SK-N-SH (cell line): ENCODE data around the gene MBD3L5. TPM values are rescaled to one million over a fixed set of nuclear protein-coding genes. Genes with fewer than 3 reads are reported as not detected.

Source experiments
- CTCF ChIA-PET: fragments of 300-600, 350-600 bp; formaldehyde crosslinking; extraction: SDS; loops from one replicate; lab custom pipeline; 2021; lab: Yijun Ruan, JAX
- POLR2A ChIA-PET: fragments of 350-600 bp; sonication (Branson Sonifier 250); formaldehyde crosslinking; extraction: SDS; loops from one replicate; lab custom pipeline; 2020; ENCODE audit warnings: antibody characterized with exemption, inconsistent platforms; lab: Yijun Ruan, JAX
- DNase-seq: peaks from one replicate; pipeline ENCODE4 v3.0.0; 2012
- H2AFZ ChIP-seq: fragments of 200-600 bp; sonication (generic); 2 replicates; pipeline ENCODE4 v1.8.1; 2016; ENCODE audit warnings: antibody characterized with exemption, mild to moderate bottlenecking, low read depth
- H3F3A ChIP-seq: fragments of 200-600 bp; sonication (generic); replicated peaks from 2 replicates; pipeline ENCODE3; 2016; ENCODE audit warnings: antibody characterized with exemption, mild to moderate bottlenecking; ENCODE audit not compliant: insufficient read depth
- H3K27ac ChIP-seq, 2 experiments: fragments of 200-500 bp in 1 of 2; fragments of 200-600 bp in 1 of 2; sonication (Bioruptor generic) in 1 of 2; sonication (generic), shearing (Covaris generic) in 1 of 2; 2 replicates each; pipeline versions ENCODE4 v1.5.1 to v1.6.1; 2014 to 2016; ENCODE audit warnings: low read depth in 2 of 2, inconsistent platforms in 1 of 2, low read length in 1 of 2, mild to moderate bottlenecking in 1 of 2, mixed read lengths in 1 of 2
- H3K27me3 ChIP-seq: fragments of 200-600 bp; sonication (generic), shearing (Covaris generic); 2 replicates; pipeline ENCODE4 v1.6.1; 2016; ENCODE audit warnings: mixed run types; ENCODE audit not compliant: insufficient read depth
- H3K36me3 ChIP-seq, 2 experiments: fragments of 200-500 bp in 1 of 2; fragments of 200-600 bp in 1 of 2; sonication (Bioruptor generic) in 1 of 2; sonication (generic) in 1 of 2; replicated peaks in 1 of 2; 2 replicates each; pipeline versions ENCODE3 to v1.5.1; 2014 to 2016; ENCODE audit warnings: low read length in 1 of 2, mild to moderate bottlenecking in 1 of 2; ENCODE audit not compliant: insufficient read depth in 2 of 2, control insufficient read depth in 1 of 2
- H3K4me1 ChIP-seq, 2 experiments: fragments of 200-500 bp in 1 of 2; fragments of 200-600 bp in 1 of 2; sonication (Bioruptor generic) in 1 of 2; sonication (generic), shearing (Covaris generic) in 1 of 2; 2 replicates each; pipeline versions ENCODE4 v1.5.1 to v1.6.1; 2014 to 2016; ENCODE audit warnings: low read depth in 1 of 2, low read length in 1 of 2, mixed run types in 1 of 2; ENCODE audit not compliant: insufficient read depth in 2 of 2, control insufficient read depth in 1 of 2
- H3K4me2 ChIP-seq: fragments of 200-600 bp; sonication (generic), shearing (Covaris generic); 2 replicates; pipeline ENCODE4 v1.6.1; 2017; ENCODE audit warnings: mixed run types
- H3K4me3 ChIP-seq, 2 experiments: fragments of 200-500 bp in 1 of 2; fragments of 200-600 bp in 1 of 2; sonication (Bioruptor generic) in 1 of 2; sonication (generic), shearing (Covaris generic) in 1 of 2; 2 replicates each; pipeline versions ENCODE4 v1.5.1 to v1.8.1; 2014 to 2016; ENCODE audit warnings: low read depth in 2 of 2, inconsistent platforms in 1 of 2, low read length in 1 of 2, mild to moderate bottlenecking in 1 of 2, mixed read lengths in 1 of 2, moderate library complexity in 1 of 2
- H3K79me2 ChIP-seq: fragments of 200-600 bp; sonication (generic); 2 replicates; pipeline ENCODE4 v1.8.1; 2017; ENCODE audit warnings: mild to moderate bottlenecking; ENCODE audit not compliant: insufficient read depth
- H3K9ac ChIP-seq: fragments of 200-600 bp; sonication (generic); 2 replicates; pipeline ENCODE4 v1.6.1; 2017; ENCODE audit warnings: mixed run types
- H3K9me2 ChIP-seq: fragments of 200-600 bp; sonication (generic); 2 replicates; pipeline ENCODE4 v1.6.1; 2017; ENCODE audit warnings: mixed run types
- H3K9me3 ChIP-seq: fragments of 200-600 bp; sonication (generic); 2 replicates; pipeline ENCODE4 v1.6.1; 2017; ENCODE audit warnings: mixed run types, mild to moderate bottlenecking, moderate library complexity
- H4K20me1 ChIP-seq: fragments of 200-600 bp; sonication (generic); 2 replicates; pipeline ENCODE4 v1.6.1; 2017; ENCODE audit warnings: mild to moderate bottlenecking, mixed run types; ENCODE audit not compliant: insufficient read depth
- EP300 ChIP-seq, 2 experiments: IDR thresholded peaks; 2 replicates each; pipeline versions ENCODE4 v1.4.0 to v1.6.1; 2012; ENCODE audit warnings: borderline replicate concordance in 1 of 2, low read depth in 1 of 2, low read length in 1 of 2
- EZH2phosphoT487 ChIP-seq: fragments of 200-600 bp; sonication (generic); IDR thresholded peaks from 2 replicates; pipeline ENCODE4 v1.6.1; 2017; ENCODE audit warnings: low read depth, mixed run types, mild to moderate bottlenecking, antibody characterized with exemption, moderate library complexity, borderline replicate concordance
- FOXJ3 ChIP-seq: sonication (generic); formaldehyde crosslinking; IDR thresholded peaks from 2 replicates; pipeline ENCODE4 v1.5.1; 2020; ENCODE audit warnings: mild to moderate bottlenecking, missing genetic modification reagents
- GABPA ChIP-seq: IDR thresholded peaks from 2 replicates; pipeline ENCODE4 v1.4.0; 2012; ENCODE audit warnings: low read depth, mild to moderate bottlenecking
- GATA2 ChIP-seq: sonication (generic); formaldehyde crosslinking; IDR thresholded peaks from 2 replicates; pipeline ENCODE4 v1.5.0; 2020; ENCODE audit warnings: mild to moderate bottlenecking, missing genetic modification reagents
- JUND ChIP-seq: IDR thresholded peaks from 2 replicates; pipeline ENCODE4 v1.4.0; 2012
- MXI1 ChIP-seq: IDR thresholded peaks from 2 replicates; pipeline ENCODE4 v1.6.1; 2012; ENCODE audit warnings: mild to moderate bottlenecking, low read depth, low read length, improper control_type of control experiment
- NRF1 ChIP-seq: IDR thresholded peaks from 2 replicates; pipeline ENCODE4 v1.6.1; 2012; ENCODE audit warnings: low read depth, mild to moderate bottlenecking, low read length
- RAD21 ChIP-seq: IDR thresholded peaks from 2 replicates; pipeline ENCODE4 v1.6.1; 2012; ENCODE audit warnings: mild to moderate bottlenecking, low read length
- RXRA ChIP-seq: IDR thresholded peaks from 2 replicates; pipeline ENCODE4 v1.4.0; 2012; ENCODE audit warnings: low read depth, mild to moderate bottlenecking, borderline replicate concordance
- SIN3A ChIP-seq: IDR thresholded peaks from 2 replicates; pipeline ENCODE4 v1.6.1; 2012; ENCODE audit warnings: low read depth, mild to moderate bottlenecking, low read length, moderate library complexity, borderline replicate concordance
- SMC3 ChIP-seq: IDR thresholded peaks from 2 replicates; pipeline ENCODE4 v1.6.1; 2012; ENCODE audit warnings: low read depth, low read length, improper control_type of control experiment
- TAF1 ChIP-seq: IDR thresholded peaks from 2 replicates; pipeline ENCODE4 v1.6.1; 2012; ENCODE audit warnings: low read depth, mild to moderate bottlenecking, low read length, moderate library complexity, borderline replicate concordance
- WGBS: methylation state at CpG from one replicate; pipeline ENCODE4 v1.1.6; 2017; ENCODE audit warnings: low lambda C conversion rate; 5-methylcytosine and 5-hydroxymethylcytosine counted together
- polyA plus RNA-seq, 3 experiments: library from polyadenylated mRNA; depleted of rRNA; stranded (reverse); fragments of >200 nt; gene quantifications; 2 replicates each; pipeline ENCODE4 v1.2.3, GENCODE V29; 2012
- TF ChIP-seq, protein P1 (sequence below): fragments of 150-350 bp; IDR thresholded peaks from 2 replicates; pipeline ENCODE4 v1.6.1; 2017; ENCODE audit warnings: antibody characterized with exemption, low read length, low read depth, borderline replicate concordance
- TF ChIP-seq, protein P2 (sequence below): IDR thresholded peaks from 2 replicates; pipeline ENCODE4 v1.4.0; 2012; ENCODE audit warnings: low read depth, borderline replicate concordance
- TF ChIP-seq, protein P3 (sequence below): fragments of 150-350 bp; IDR thresholded peaks from 2 replicates; pipeline ENCODE4 v1.6.1; 2016; ENCODE audit warnings: mild to moderate bottlenecking, low read depth, low read length
- TF ChIP-seq, protein P4 (sequence below): IDR thresholded peaks from 2 replicates; pipeline ENCODE4 v1.6.1; 2012; ENCODE audit warnings: mild to moderate bottlenecking, low read depth, low read length, moderate library complexity
- TF ChIP-seq, protein P5 (sequence below): IDR thresholded peaks from 2 replicates; pipeline ENCODE4 v1.4.0; 2012; ENCODE audit warnings: low read depth

The MBD3L5 gene
- polyA plus RNA-seq, 1 of the 3 experiments (the other 2 are of a cell fraction): not detected

DNA sequence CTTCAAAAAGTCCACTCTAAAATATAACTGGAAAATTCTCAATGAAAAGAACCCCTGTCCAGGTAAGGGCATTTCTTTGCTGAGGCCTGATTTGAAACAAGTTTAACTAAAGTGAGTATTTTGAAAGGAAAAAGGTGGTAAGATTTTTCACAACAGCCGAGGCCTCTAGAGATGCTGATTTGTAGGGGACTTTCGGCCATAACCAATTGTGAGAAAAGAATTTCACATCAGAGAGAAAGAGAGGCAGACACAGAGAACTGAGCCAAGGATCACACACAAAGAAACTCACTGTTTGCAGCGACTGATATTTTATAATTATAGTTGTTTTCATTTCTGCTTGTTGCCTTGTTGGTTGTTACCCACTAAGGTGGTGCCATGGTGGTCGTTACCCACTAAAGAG lies 33.6 kb upstream of the MBD3L5 start:
- no peak overlapping the region for H3K4me2 ChIP-seq
- no peaks in the 10 kb centered on the region for H3K4me1 ChIP-seq
- H3K27ac ChIP-seq: no peak overlapping the region
- H3K9me3 ChIP-seq: no peaks in the 10 kb centered on the region
- H2AFZ ChIP-seq: no peak overlapping the region
- CTCF ChIA-PET: no interaction called here
- POLR2A ChIA-PET: no interaction called here
- no peaks in the 10 kb centered on the region for H3K9me2 ChIP-seq
- no peaks in the 10 kb centered on the region; the same call in 1 of the 2 replicates for H3K27me3 ChIP-seq
- no peaks in the 10 kb centered on the region for H3K79me2 ChIP-seq
- 3% methylated on average over 4 of the region's 4 CpGs for WGBS
- no peak overlapping the region for H3K9ac ChIP-seq
- H3K36me3 ChIP-seq: no peaks in the 10 kb centered on the region
- TF ChIP-seq MXI1 (no peak), FOXJ3 (CRISPR knock-in tag) (no peak), GATA2 (no peak), TAF1 (no peak), JUND (no peak), RXRA (no peak)
- TF ChIP-seq, protein P1, sequence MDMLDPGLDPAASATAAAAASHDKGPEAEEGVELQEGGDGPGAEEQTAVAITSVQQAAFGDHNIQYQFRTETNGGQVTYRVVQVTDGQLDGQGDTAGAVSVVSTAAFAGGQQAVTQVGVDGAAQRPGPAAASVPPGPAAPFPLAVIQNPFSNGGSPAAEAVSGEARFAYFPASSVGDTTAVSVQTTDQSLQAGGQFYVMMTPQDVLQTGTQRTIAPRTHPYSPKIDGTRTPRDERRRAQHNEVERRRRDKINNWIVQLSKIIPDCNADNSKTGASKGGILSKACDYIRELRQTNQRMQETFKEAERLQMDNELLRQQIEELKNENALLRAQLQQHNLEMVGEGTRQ: no peak
- TF ChIP-seq, protein P2, sequence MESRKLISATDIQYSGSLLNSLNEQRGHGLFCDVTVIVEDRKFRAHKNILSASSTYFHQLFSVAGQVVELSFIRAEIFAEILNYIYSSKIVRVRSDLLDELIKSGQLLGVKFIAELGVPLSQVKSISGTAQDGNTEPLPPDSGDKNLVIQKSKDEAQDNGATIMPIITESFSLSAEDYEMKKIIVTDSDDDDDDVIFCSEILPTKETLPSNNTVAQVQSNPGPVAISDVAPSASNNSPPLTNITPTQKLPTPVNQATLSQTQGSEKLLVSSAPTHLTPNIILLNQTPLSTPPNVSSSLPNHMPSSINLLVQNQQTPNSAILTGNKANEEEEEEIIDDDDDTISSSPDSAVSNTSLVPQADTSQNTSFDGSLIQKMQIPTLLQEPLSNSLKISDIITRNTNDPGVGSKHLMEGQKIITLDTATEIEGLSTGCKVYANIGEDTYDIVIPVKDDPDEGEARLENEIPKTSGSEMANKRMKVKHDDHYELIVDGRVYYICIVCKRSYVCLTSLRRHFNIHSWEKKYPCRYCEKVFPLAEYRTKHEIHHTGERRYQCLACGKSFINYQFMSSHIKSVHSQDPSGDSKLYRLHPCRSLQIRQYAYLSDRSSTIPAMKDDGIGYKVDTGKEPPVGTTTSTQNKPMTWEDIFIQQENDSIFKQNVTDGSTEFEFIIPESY: no peak
- H3K4me3 ChIP-seq: no peak overlapping the region
- no peak for DNase-seq
- no peaks in the 10 kb centered on the region for H3F3A ChIP-seq
- H4K20me1 ChIP-seq: no peaks in the 10 kb centered on the region

DNA sequence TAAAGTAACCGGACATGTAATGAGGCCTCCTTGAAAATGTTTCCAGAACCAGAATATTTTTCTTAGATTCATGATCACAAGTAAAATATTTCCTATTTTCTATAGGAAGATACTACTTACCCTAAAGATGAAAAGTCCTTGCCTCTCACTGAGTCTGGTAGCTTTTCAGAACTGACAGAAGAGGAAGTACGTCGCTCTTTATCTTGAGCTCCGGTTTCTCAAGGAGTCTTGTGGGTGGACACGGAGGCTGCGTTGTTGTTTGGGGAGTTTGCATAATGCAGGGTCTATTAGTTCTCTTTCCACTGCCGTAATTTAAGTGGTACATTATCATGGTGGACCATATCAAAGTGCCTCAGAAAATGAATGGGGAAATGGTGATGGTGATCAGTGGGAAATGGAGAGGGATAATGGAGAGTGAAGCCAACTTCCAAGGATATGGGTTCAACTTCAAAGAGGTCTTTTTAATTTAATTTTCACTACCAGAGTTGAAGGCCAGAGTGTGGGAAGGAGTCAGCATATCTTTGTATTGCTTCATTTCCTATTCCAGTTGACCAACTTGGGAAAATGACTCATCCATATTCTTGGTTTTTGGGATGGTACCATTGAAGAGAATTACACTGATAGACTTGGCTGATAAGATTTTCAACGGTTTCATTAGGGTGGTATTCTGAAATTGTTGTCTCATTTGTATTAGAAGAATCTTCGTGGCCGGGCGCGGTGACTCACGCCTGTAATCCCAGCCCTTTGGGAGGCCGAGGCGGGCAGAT lies 32.5 kb upstream of the MBD3L5 start:
- Histone ChIP-seq H3K36me3 (no peaks in the 10 kb centered on the region), H3K9me2 (no peaks in the 10 kb centered on the region), H3F3A (no peaks in the 10 kb centered on the region), H3K79me2 (no peaks in the 10 kb centered on the region), H2AFZ (0 out of 2 replicates have a peak overlapping the region, but pooled peaks have one; percentile 16), H4K20me1 (no peaks in the 10 kb centered on the region), H3K27ac (no peak overlapping the region), H3K4me3 (no peak overlapping the region), H3K4me1 (no peaks in the 10 kb centered on the region), H3K27me3 (peaks cover 5% of the 10 kb centered on the region; the same call in 1 of the 2 replicates), H3K9me3 (no peaks in the 10 kb centered on the region), H3K4me2 (no peak overlapping the region), H3K9ac (no peak overlapping the region)
- WGBS: 19% methylated on average over 11 of the region's 15 CpGs
- POLR2A ChIA-PET: no interaction called here
- DNase-seq: no peak
- CTCF ChIA-PET: no interaction called here
- TF ChIP-seq TAF1: no peak
- TF ChIP-seq, protein P3, sequence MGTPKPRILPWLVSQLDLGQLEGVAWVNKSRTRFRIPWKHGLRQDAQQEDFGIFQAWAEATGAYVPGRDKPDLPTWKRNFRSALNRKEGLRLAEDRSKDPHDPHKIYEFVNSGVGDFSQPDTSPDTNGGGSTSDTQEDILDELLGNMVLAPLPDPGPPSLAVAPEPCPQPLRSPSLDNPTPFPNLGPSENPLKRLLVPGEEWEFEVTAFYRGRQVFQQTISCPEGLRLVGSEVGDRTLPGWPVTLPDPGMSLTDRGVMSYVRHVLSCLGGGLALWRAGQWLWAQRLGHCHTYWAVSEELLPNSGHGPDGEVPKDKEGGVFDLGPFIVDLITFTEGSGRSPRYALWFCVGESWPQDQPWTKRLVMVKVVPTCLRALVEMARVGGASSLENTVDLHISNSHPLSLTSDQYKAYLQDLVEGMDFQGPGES: no peak
- no peak for TF ChIP-seq EZH2phosphoT487
- TF ChIP-seq EP300 (IDR thresholded peaks at IDR 0.05; ENCODE audit: borderline replicate concordance in 1 of 2, low read depth in 1 of 2, low read length in 1 of 2): no peak
- no peak for TF ChIP-seq FOXJ3 (CRISPR knock-in tag)
- no peak for TF ChIP-seq RAD21
- TF ChIP-seq SIN3A: no peak
- no peak for TF ChIP-seq GABPA
- TF ChIP-seq RXRA: no peak
- TF ChIP-seq, protein P4, sequence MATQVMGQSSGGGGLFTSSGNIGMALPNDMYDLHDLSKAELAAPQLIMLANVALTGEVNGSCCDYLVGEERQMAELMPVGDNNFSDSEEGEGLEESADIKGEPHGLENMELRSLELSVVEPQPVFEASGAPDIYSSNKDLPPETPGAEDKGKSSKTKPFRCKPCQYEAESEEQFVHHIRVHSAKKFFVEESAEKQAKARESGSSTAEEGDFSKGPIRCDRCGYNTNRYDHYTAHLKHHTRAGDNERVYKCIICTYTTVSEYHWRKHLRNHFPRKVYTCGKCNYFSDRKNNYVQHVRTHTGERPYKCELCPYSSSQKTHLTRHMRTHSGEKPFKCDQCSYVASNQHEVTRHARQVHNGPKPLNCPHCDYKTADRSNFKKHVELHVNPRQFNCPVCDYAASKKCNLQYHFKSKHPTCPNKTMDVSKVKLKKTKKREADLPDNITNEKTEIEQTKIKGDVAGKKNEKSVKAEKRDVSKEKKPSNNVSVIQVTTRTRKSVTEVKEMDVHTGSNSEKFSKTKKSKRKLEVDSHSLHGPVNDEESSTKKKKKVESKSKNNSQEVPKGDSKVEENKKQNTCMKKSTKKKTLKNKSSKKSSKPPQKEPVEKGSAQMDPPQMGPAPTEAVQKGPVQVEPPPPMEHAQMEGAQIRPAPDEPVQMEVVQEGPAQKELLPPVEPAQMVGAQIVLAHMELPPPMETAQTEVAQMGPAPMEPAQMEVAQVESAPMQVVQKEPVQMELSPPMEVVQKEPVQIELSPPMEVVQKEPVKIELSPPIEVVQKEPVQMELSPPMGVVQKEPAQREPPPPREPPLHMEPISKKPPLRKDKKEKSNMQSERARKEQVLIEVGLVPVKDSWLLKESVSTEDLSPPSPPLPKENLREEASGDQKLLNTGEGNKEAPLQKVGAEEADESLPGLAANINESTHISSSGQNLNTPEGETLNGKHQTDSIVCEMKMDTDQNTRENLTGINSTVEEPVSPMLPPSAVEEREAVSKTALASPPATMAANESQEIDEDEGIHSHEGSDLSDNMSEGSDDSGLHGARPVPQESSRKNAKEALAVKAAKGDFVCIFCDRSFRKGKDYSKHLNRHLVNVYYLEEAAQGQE: no peak
- no peak for TF ChIP-seq JUND
- TF ChIP-seq, protein P5, sequence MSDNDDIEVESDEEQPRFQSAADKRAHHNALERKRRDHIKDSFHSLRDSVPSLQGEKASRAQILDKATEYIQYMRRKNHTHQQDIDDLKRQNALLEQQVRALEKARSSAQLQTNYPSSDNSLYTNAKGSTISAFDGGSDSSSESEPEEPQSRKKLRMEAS: no peak
- no peak for TF ChIP-seq SMC3
- TF ChIP-seq NRF1: no peak
